Measurements from ENCODE around the gene ASCC1. TPM values are rescaled to one million over a fixed set of nuclear protein-coding genes. Genes with fewer than 3 reads are reported as not detected.

Gene ASCC1
- total and polyA plus RNA-seq, 2 donors (not counting 1 experiment from before 2014, with no cell fraction given) = 17.9 to 28.1 TPM

DNA sequence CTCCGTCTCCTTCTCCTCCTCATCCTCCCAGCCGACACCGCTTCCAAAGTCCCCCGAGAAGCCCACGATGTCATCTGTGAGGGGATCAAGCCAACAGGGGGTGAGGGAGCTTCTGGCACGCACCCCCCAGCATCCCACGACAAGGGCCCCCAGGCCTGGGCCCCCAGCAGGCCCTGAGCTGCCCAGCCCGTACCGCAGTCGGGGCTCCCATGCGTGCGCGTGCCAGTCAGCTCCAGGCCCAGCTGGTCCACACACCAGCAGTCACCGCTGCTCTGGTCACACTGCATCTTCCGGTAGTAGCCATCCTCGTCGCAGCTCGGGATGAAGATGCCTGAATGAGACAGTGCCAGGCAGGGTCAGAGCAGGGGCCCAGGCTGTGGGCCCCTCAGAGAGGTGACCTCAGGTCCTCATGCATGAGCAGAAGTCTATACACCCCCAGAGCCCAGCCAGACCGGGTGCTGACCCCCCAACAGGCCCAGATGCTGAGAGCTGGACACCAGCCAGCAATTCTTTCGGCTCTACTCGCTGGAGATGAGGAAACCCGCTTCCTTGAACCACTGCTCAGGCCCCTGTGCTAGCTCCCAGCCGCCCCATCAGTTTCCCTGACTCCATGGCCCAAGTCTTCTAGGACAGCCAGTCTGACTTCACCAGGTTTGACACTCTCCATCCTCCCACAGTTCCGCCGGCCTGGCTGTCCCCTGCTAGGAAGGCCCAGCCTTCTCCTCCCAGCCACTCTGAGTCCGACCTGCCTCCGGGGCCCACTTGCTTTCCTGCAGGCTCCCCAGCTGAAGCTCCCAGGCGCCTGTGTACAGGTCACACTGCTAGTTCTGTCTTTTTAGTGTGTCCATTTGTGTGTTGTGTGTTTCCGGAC, 153.0 kb downstream of the ASCC1 start:
- no peaks in the 10 kb centered on the region for H3K4me1 ChIP-seq (ENCODE audit: control insufficient read depth in 2 of 2, insufficient read depth in 2 of 2, low read length in 2 of 2)
- intact Hi-C loops (cut with micrococcal nuclease) = no loop called here
- DNase-seq (no peak), ATAC-seq (ENCODE audit: low read depth) (no peak)
- H3K27ac ChIP-seq (ENCODE audit: low read length in 2 of 2) = no peak overlapping the region
- 96% methylated on average over 26 of the region's 29 CpGs for WGBS (ENCODE audit: insufficient coverage)
- H3K79me2 ChIP-seq (ENCODE audit: control insufficient read depth, insufficient read depth, low read length) = no peaks in the 10 kb centered on the region
- H3K4me3 Mint-ChIP-seq = no peak overlapping the region
- no peaks in the 10 kb centered on the region for H3K9me3 Mint-ChIP-seq (ENCODE audit: insufficient read depth)
- TF ChIP-seq CTCF (IDR thresholded peaks at IDR 0.05) (no peak), EZH2 (IDR thresholded peaks at IDR 0.05; ENCODE audit: borderline replicate concordance, insufficient read depth, low read depth, low read length, poor library complexity, severe bottlenecking) (no peak)
- H3K27me3 ChIP-seq (replicated peaks in 1 of 4; ENCODE audit: control extremely low read depth in 1 of 4, control insufficient read depth in 3 of 4, insufficient read depth in 4 of 4, low read length in 3 of 4) = no peaks in the 10 kb centered on the region
- peaks cover 10% of the 10 kb centered on the region for H4K20me1 ChIP-seq (ENCODE audit: control insufficient read depth, insufficient read depth, low read length, poor library complexity, severe bottlenecking)
- H3K27ac Mint-ChIP-seq = no peak overlapping the region
- peaks cover 0 to 47% of the 10 kb centered on the region in 2 experiments for H3K36me3 ChIP-seq (replicated peaks in 1 of 2; ENCODE audit: control extremely low read depth in 1 of 2, control insufficient read depth in 1 of 2, extremely low read depth in 1 of 2, insufficient read depth in 2 of 2, low read length in 1 of 2)
- H3K9me3 ChIP-seq (ENCODE audit: control extremely low read depth in 1 of 3, control insufficient read depth in 2 of 3, insufficient read depth in 1 of 3, low read length in 2 of 3) = no peaks in the 10 kb centered on the region
- no peak overlapping the region for H3K9ac ChIP-seq (ENCODE audit: low read length)
- POLR2A ChIA-PET = no interaction called here
- no peak overlapping the region for H3K4me3 ChIP-seq (ENCODE audit: control extremely low read depth in 1 of 5, extremely low read depth in 1 of 5, insufficient read depth in 1 of 5, low read depth in 2 of 5, low read length in 4 of 5)
- H3K4me2 ChIP-seq (replicated peaks; ENCODE audit: low read depth, low read length, poor library complexity, severe bottlenecking) = no peak overlapping the region
- peaks cover 8% of the 10 kb centered on the region for H3K4me1 Mint-ChIP-seq
- CTCF ChIA-PET = interaction anchor here (1.1 to 7.5 kb wide), 2 partner anchors 14 to 157 kb away, joined by 4 to 57 read pairs; no protein-coding TSS in a partner anchor
- no peaks in the 10 kb centered on the region for H3K27me3 Mint-ChIP-seq
- no peak overlapping the region for H2AFZ ChIP-seq (ENCODE audit: insufficient read depth, low read depth, low read length, poor library complexity, severe bottlenecking)

- Histone ChIP-seq H3K4me2 (replicated peaks; ENCODE audit: low read depth, low read length, poor library complexity, severe bottlenecking) (no peak overlapping the region), H2AFZ (ENCODE audit: insufficient read depth, low read depth, low read length, poor library complexity, severe bottlenecking) (no peak overlapping the region), H4K20me1 (ENCODE audit: control insufficient read depth, insufficient read depth, low read length, poor library complexity, severe bottlenecking) (peaks cover 3% of the 10 kb centered on the region), H3K9ac (ENCODE audit: low read length) (no peak overlapping the region), H3K4me1 (ENCODE audit: control insufficient read depth in 2 of 2, insufficient read depth in 2 of 2, low read length in 2 of 2) (no peaks in the 10 kb centered on the region), H3K27ac (ENCODE audit: low read length in 2 of 2) (no peak overlapping the region), H3K27me3 (replicated peaks in 1 of 4; ENCODE audit: control extremely low read depth in 1 of 4, control insufficient read depth in 3 of 4, insufficient read depth in 4 of 4, low read length in 3 of 4) (no peaks in the 10 kb centered on the region), H3K4me3 (ENCODE audit: control extremely low read depth in 1 of 5, extremely low read depth in 1 of 5, insufficient read depth in 1 of 5, low read depth in 2 of 5, low read length in 4 of 5) (no peak overlapping the region), H3K9me3 (ENCODE audit: control extremely low read depth in 1 of 3, control insufficient read depth in 2 of 3, insufficient read depth in 1 of 3, low read length in 2 of 3) (no peaks in the 10 kb centered on the region), H3K36me3 (replicated peaks in 1 of 2; ENCODE audit: control extremely low read depth in 1 of 2, control insufficient read depth in 1 of 2, extremely low read depth in 1 of 2, insufficient read depth in 2 of 2, low read length in 1 of 2) (peaks cover 0 to 40% of the 10 kb centered on the region in 2 experiments), H3K79me2 (ENCODE audit: control insufficient read depth, insufficient read depth, low read length) (no peaks in the 10 kb centered on the region)
- intact Hi-C loops (cut with micrococcal nuclease) = no loop called here
- ATAC-seq (ENCODE audit: low read depth) = no peak
- no peak for DNase-seq
- no peak for TF ChIP-seq EZH2 (IDR thresholded peaks at IDR 0.05; ENCODE audit: borderline replicate concordance, insufficient read depth, low read depth, low read length, poor library complexity, severe bottlenecking)
- no peak for TF ChIP-seq CTCF (IDR thresholded peaks at IDR 0.05)
- WGBS (ENCODE audit: insufficient coverage) = 97% methylated on average over 8 of the region's 10 CpGs
- H3K4me3 Mint-ChIP-seq = no peak overlapping the region
- ChIA-PET CTCF (interaction anchor here (0.5 to 7.5 kb wide), 4 partner anchors 13 to 275 kb away, joined by 4 to 57 read pairs (median 5); no protein-coding TSS in a partner anchor), POLR2A (no interaction called here)
- H3K27ac Mint-ChIP-seq = no peak overlapping the region
- no peaks in the 10 kb centered on the region for H3K27me3 Mint-ChIP-seq
- H3K9me3 Mint-ChIP-seq (ENCODE audit: insufficient read depth) = no peaks in the 10 kb centered on the region
- H3K4me1 Mint-ChIP-seq = peaks cover 8% of the 10 kb centered on the region
Observed at GRCh38 chr10:72062382-72062781, 153.7 kb downstream of the ASCC1 start.
